Peyer's patch (tissue), 4 donors: ENCODE data around the gene PLAGL2. TPM values are rescaled to one million over a fixed set of nuclear protein-coding genes. Genes with fewer than 3 reads are reported as not detected.

Experiments used
- DNase-seq, 3 donors: peaks; one replicate each; pipeline ENCODE4 v3.0.0-alpha.2; 2017 to 2019
- H3K27ac ChIP-seq, 4 donors: fragments of 200-600 bp; sonication (generic); one replicate each; pipeline ENCODE4 v1.5.1; 2016 to 2019
- H3K27me3 ChIP-seq, 2 donors: fragments of 200-600 bp; sonication (generic); one replicate each; pipeline ENCODE4 v1.5.1; 2019
- H3K36me3 ChIP-seq, 3 donors: fragments of 200-600 bp; sonication (generic); one replicate each; pipeline ENCODE4 v1.5.1; 2016 to 2019
- H3K4me1 ChIP-seq, 4 donors: fragments of 200-600 bp; sonication (generic); one replicate each; pipeline ENCODE4 v1.5.1; 2016 to 2019
- H3K4me3 ChIP-seq, 4 donors: fragments of 200-600 bp; sonication (generic); 1 replicate in 3 of 4; 2 replicates in 1 of 4; pipeline ENCODE4 v1.5.1; 2016 to 2019; ENCODE audit warnings: mild to moderate bottlenecking in 1 of 4
- H3K9me3 ChIP-seq, 4 donors: fragments of 200-600 bp; sonication (generic); one replicate each; pipeline ENCODE4 v1.5.1; 2016 to 2019; ENCODE audit warnings: mild to moderate bottlenecking in 1 of 4
- CTCF ChIP-seq, 6 experiments: fragments of 450-650 bp in 4 of 6; fragments of 200-600 bp in 2 of 6; sonication (generic) in 1 of 6; IDR thresholded peaks; one replicate each; pipeline ENCODE4 v1.5.1; 2017 to 2019; ENCODE audit warnings: antibody characterized with exemption in 6 of 6, mild to moderate bottlenecking in 3 of 6, moderate library complexity in 1 of 6
- POLR2A ChIP-seq, 2 donors: fragments of 450-650 bp; IDR thresholded peaks; one replicate each; pipeline ENCODE4 v1.5.1; 2017; ENCODE audit warnings: antibody characterized with exemption in 2 of 2, mild to moderate bottlenecking in 2 of 2, moderate library complexity in 2 of 2
- total RNA-seq, 4 donors: library from RNA; depleted of rRNA; stranded (reverse); fragments of >200 nt; gene quantifications; one replicate each; pipeline ENCODE4 v1.1.0, GENCODE V29; 2016

Gene PLAGL2
- total RNA-seq, 4 donors from 2014 or later, result 5.8 to 55.9 (median 25.8) TPM

- no peak for DNase-seq
- TF ChIP-seq CTCF (IDR thresholded peaks at IDR 0.05) (no peak), POLR2A (IDR thresholded peaks at IDR 0.05) (peak in 1 of 2 donors; percentile 53)
- no peaks in the 10 kb centered on the region for H3K9me3 ChIP-seq
- H3K27ac ChIP-seq, result peak overlapping the region in 3 of 4 donors; percentile 58 to 91 (median 80)
- H3K4me3 ChIP-seq, result no peak overlapping the region
- H3K27me3 ChIP-seq, result no peaks in the 10 kb centered on the region
- H3K36me3 ChIP-seq, result peaks cover 0 to 58% (median 0%) of the 10 kb centered on the region in 3 donors
- H3K4me1 ChIP-seq, result peaks cover 0 to 31% (median 4%) of the 10 kb centered on the region in 4 donors
Measured at GRCh38 chr20:32218156-32218900, 10.8 kb upstream of the PLAGL2 start.

- no peak overlapping the region for H3K4me3 ChIP-seq
- peak in 2 of 3 donors; percentile 74 to 86 for DNase-seq
- H3K4me1 ChIP-seq, result peaks cover 0 to 31% (median 4%) of the 10 kb centered on the region in 4 donors
- peak in 3 of 6 experiments; percentile 29 to 32 (median 32) for TF ChIP-seq CTCF (IDR thresholded peaks at IDR 0.05)
- peak; percentile 26 to 78 for TF ChIP-seq POLR2A (IDR thresholded peaks at IDR 0.05)
- H3K27ac ChIP-seq, result peak overlapping the region in 3 of 4 donors; percentile 67 to 91 (median 80)
- H3K9me3 ChIP-seq, result no peaks in the 10 kb centered on the region
- peaks cover 0 to 56% (median 0%) of the 10 kb centered on the region in 3 donors for H3K36me3 ChIP-seq
- no peaks in the 10 kb centered on the region for H3K27me3 ChIP-seq
Measured at GRCh38 chr20:32216179-32217142, 8.9 kb upstream of the PLAGL2 start.

- no peak for DNase-seq
- H3K4me1 ChIP-seq, result peaks cover 0 to 31% (median 4%) of the 10 kb centered on the region in 4 donors
- peaks cover 0 to 55% (median 0%) of the 10 kb centered on the region in 3 donors for H3K36me3 ChIP-seq
Measured at GRCh38 chr20:32215729-32216128, 8.2 kb upstream of the PLAGL2 start.

GRCh38 chr20:32215147-32215546, 7.6 kb upstream of the PLAGL2 start:
- H3K4me1 ChIP-seq, result peaks cover 0 to 35% (median 4%) of the 10 kb centered on the region in 4 donors
- H3K4me3 ChIP-seq, result no peak overlapping the region
- H3K36me3 ChIP-seq, result peaks cover 0 to 59% (median 0%) of the 10 kb centered on the region in 3 donors
- H3K9me3 ChIP-seq, result no peaks in the 10 kb centered on the region
- no peaks in the 10 kb centered on the region for H3K27me3 ChIP-seq
- DNase-seq, result no peak
- H3K27ac ChIP-seq, result peak overlapping the region in 1 of 4 donors; percentile 91
- no peak for TF ChIP-seq CTCF (IDR thresholded peaks at IDR 0.05)
- no peak for TF ChIP-seq POLR2A (IDR thresholded peaks at IDR 0.05)

More at GRCh38 chr20:32215729-32216128, 8.2 kb upstream of the PLAGL2 start:
- peak overlapping the region in 3 of 4 donors; percentile 67 to 91 (median 80) for H3K27ac ChIP-seq
- H3K9me3 ChIP-seq, result no peaks in the 10 kb centered on the region
- no peak for TF ChIP-seq CTCF (IDR thresholded peaks at IDR 0.05)
- no peak for TF ChIP-seq POLR2A (IDR thresholded peaks at IDR 0.05)
- H3K4me3 ChIP-seq, result no peak overlapping the region
- no peaks in the 10 kb centered on the region for H3K27me3 ChIP-seq

- Histone ChIP-seq H3K4me1 (peaks cover 0 to 46% (median 4%) of the 10 kb centered on the region in 4 donors), H3K36me3 (peaks cover 0 to 60% (median 0%) of the 10 kb centered on the region in 3 donors), H3K27ac (peak overlapping the region in 1 of 4 donors; percentile 91), H3K27me3 (no peaks in the 10 kb centered on the region), H3K4me3 (no peak overlapping the region), H3K9me3 (no peaks in the 10 kb centered on the region)
- DNase-seq, result no peak
- TF ChIP-seq CTCF (IDR thresholded peaks at IDR 0.05), result no peak
- TF ChIP-seq POLR2A (IDR thresholded peaks at IDR 0.05), result no peak
Measured at GRCh38 chr20:32213870-32214269, 6.3 kb upstream of the PLAGL2 start.
